HepG2 (cell line): ENCODE results near the gene PRR19. TPM values are rescaled to one million over a fixed set of nuclear protein-coding genes. Genes with fewer than 3 reads are reported as not detected.
A peak's percentile ranks its signal among the peaks of the same experiment; 100 is the strongest.

Experiments used
- CREB1 ChIP-seq, 2 experiments: fragments of 450-650 bp in 1 of 2; IDR thresholded peaks; 2 replicates each; pipeline ENCODE4 v1.6.1; 2016 to 2017; ENCODE audit warnings: control low read depth in 1 of 2, mild to moderate bottlenecking in 1 of 2, missing compliant biosample characterization in 1 of 2, missing genetic modification characterization in 1 of 2
- EED ChIP-seq: sonication (generic); formaldehyde crosslinking; IDR thresholded peaks from 2 replicates; pipeline ENCODE4 v1.5.0; 2020; ENCODE audit warnings: mild to moderate bottlenecking, missing genetic modification reagents
- EP300 ChIP-seq, 3 experiments: sonication (generic) in 1 of 3; formaldehyde crosslinking in 1 of 3; IDR thresholded peaks; 2 replicates each; pipeline versions ENCODE4 v1.5.1 to v1.6.1; 2011 to 2020; ENCODE audit warnings: low read depth in 2 of 3, low read length in 2 of 3, borderline replicate concordance in 1 of 3, improper control_type of control experiment in 1 of 3, mild to moderate bottlenecking in 1 of 3, missing genetic modification reagents in 1 of 3, moderate library complexity in 1 of 3
- HDAC1 ChIP-seq: sonication (generic); formaldehyde crosslinking; IDR thresholded peaks from 2 replicates; pipeline ENCODE4 v1.5.1; 2020; ENCODE audit warnings: mild to moderate bottlenecking, missing genetic modification reagents
- JDP2 ChIP-seq: sonication (generic); formaldehyde crosslinking; IDR thresholded peaks from 2 replicates; pipeline ENCODE4 v1.8.1; 2022; ENCODE audit warnings: missing genetic modification reagents, borderline replicate concordance
- KLF6 ChIP-seq: IDR thresholded peaks from 2 replicates; pipeline ENCODE4 v1.8.0; 2016; ENCODE audit warnings: missing biosample characterization, missing genetic modification reagents
- MAZ ChIP-seq, 2 experiments: sonication (generic) in 1 of 2; formaldehyde crosslinking in 1 of 2; IDR thresholded peaks; 2 replicates each; pipeline versions ENCODE4 v1.5.0 to v1.6.1; 2012 to 2020; ENCODE audit warnings: low read depth in 2 of 2, mild to moderate bottlenecking in 2 of 2, borderline replicate concordance in 1 of 2, improper control_type of control experiment in 1 of 2, low read length in 1 of 2, missing genetic modification reagents in 1 of 2, moderate library complexity in 1 of 2
- POGZ ChIP-seq: sonication (generic); formaldehyde crosslinking; IDR thresholded peaks from 2 replicates; pipeline ENCODE4 v1.4.0; 2020; ENCODE audit warnings: mild to moderate bottlenecking, missing genetic modification reagents
- SP4 ChIP-seq: sonication (generic); formaldehyde crosslinking; IDR thresholded peaks from 2 replicates; pipeline ENCODE4 v1.8.1; 2023; ENCODE audit warnings: mild to moderate bottlenecking, missing genetic modification reagents
- TARDBP ChIP-seq: sonication (generic); formaldehyde crosslinking; IDR thresholded peaks from 2 replicates; pipeline ENCODE4 v1.8.0; 2022; ENCODE audit warnings: mild to moderate bottlenecking, missing genetic modification reagents
- ZFP37 ChIP-seq: sonication (generic); formaldehyde crosslinking; IDR thresholded peaks from 2 replicates; pipeline ENCODE4 v1.4.0; 2020; ENCODE audit warnings: missing genetic modification reagents, borderline replicate concordance
- ZFP82 ChIP-seq: sonication (generic); formaldehyde crosslinking; IDR thresholded peaks from 2 replicates; pipeline ENCODE4 v1.5.1; 2020; ENCODE audit warnings: mild to moderate bottlenecking, missing genetic modification reagents, borderline replicate concordance
- ZNF12 ChIP-seq: sonication (generic); formaldehyde crosslinking; IDR thresholded peaks from 2 replicates; pipeline ENCODE4 v1.5.0; 2020; ENCODE audit warnings: missing genetic modification reagents
- ZNF383 ChIP-seq: sonication (generic); formaldehyde crosslinking; IDR thresholded peaks from 2 replicates; pipeline ENCODE4 v1.4.0; 2020; ENCODE audit warnings: missing genetic modification reagents, mild to moderate bottlenecking, borderline replicate concordance
- ZSCAN21 ChIP-seq: sonication (generic); formaldehyde crosslinking; IDR thresholded peaks from 2 replicates; pipeline ENCODE4 v1.8.0; 2022; ENCODE audit warnings: mild to moderate bottlenecking, missing genetic modification reagents, moderate library complexity, borderline replicate concordance
- polyA plus RNA-seq, 8 experiments: library from polyadenylated mRNA; depleted of rRNA in 3 of 8; stranded (reverse) in 7 of 8; unstranded in 1 of 8; fragments of >200 nt; fragmentation: Illumina TruSeq in 4 of 8; extraction: Trizol in 4 of 8; gene quantifications; 2 replicates each; pipeline versions ENCODE4 v1.2.1 to v1.2.3, GENCODE V29; 2011 to 2016; ENCODE audit warnings: low read depth in 4 of 8, missing spikeins in 1 of 8, mixed read lengths in 1 of 8; ENCODE audit not compliant: insufficient read depth in 1 of 8
- total RNA-seq, 5 experiments: library from RNA; depleted of rRNA; stranded (reverse); fragments of >200 nt; fragmentation: Illumina TruSeq; extraction: Trizol; gene quantifications; 2 replicates each; pipeline ENCODE4 v1.2.3, GENCODE V29; 2016; ENCODE audit warnings: low read depth in 1 of 5
- TF ChIP-seq, protein P1 (sequence below): sonication (generic); formaldehyde crosslinking; IDR thresholded peaks from 2 replicates; pipeline ENCODE4 v1.5.0; 2020; ENCODE audit warnings: mild to moderate bottlenecking, missing genetic modification reagents
- TF ChIP-seq, protein P2 (sequence below): sonication (generic); formaldehyde crosslinking; IDR thresholded peaks from 2 replicates; pipeline ENCODE4 v1.8.0; 2022; ENCODE audit warnings: mild to moderate bottlenecking, missing genetic modification reagents, moderate library complexity
- TF ChIP-seq, protein P3 (sequence below): sonication (generic); formaldehyde crosslinking; IDR thresholded peaks from 2 replicates; pipeline ENCODE4 v1.4.0; 2020; ENCODE audit warnings: mild to moderate bottlenecking, missing genetic modification reagents
- TF ChIP-seq, protein P4 (sequence below): sonication (generic); formaldehyde crosslinking; IDR thresholded peaks from 2 replicates; pipeline ENCODE4 v1.4.0; 2020; ENCODE audit warnings: missing genetic modification reagents, borderline replicate concordance
- TF ChIP-seq, protein P5 (sequence below): fragments of 450-650 bp; IDR thresholded peaks from 2 replicates; pipeline ENCODE4 v1.6.1; 2016

PRR19 gene
- total and polyA plus RNA-seq, 2 of the 13 experiments (the other 11 are each of a cell fraction or from before 2014, with no cell fraction given), result 0.21 to 0.33 TPM

DNA sequence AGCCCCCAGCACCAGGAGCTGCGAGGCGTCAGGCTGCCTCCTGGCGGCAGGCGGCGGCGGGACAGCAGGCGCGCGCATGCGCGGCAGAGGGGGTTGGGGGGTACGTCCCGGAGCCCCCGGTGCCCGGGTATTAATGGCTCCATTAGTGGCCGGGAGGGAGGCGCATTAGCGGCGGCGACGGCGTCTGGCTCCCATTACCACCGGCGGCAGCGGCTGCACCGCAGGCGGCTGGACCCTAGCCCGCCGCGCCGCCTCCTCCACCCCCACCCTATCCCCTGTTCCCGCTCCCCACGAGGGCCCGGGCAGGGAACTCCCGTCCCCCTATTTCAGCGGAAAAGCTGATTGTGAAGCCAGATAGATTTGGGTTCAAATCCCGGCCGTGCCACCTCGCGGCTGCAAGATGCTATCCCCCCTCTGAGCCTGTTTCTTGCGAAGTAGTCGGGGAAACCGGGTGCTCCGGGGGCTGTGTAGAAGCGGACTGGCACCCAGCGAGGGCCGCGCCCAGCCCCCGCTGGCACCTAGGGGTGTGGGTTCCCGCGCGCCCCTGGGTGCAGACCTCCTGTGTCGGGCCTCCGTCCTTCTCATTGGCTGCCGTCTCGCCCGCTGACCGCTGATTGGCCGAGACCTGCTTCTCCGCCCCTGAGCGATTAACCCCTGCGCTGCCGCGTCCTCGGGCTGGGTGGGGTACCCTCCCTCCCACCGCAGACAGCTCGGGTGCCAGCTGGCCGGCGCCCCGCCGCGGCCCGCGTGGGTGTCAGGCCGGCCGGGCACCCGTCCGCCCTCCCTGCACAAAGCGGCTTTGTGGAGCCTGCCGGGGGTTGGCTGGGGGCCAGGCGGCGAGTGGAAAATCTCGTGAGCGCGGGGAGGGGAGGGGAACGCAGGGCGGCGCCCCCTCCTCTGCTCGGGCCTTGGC is 21.8 kb upstream of the PRR19 start (continued):
- TF ChIP-seq, protein P1, sequence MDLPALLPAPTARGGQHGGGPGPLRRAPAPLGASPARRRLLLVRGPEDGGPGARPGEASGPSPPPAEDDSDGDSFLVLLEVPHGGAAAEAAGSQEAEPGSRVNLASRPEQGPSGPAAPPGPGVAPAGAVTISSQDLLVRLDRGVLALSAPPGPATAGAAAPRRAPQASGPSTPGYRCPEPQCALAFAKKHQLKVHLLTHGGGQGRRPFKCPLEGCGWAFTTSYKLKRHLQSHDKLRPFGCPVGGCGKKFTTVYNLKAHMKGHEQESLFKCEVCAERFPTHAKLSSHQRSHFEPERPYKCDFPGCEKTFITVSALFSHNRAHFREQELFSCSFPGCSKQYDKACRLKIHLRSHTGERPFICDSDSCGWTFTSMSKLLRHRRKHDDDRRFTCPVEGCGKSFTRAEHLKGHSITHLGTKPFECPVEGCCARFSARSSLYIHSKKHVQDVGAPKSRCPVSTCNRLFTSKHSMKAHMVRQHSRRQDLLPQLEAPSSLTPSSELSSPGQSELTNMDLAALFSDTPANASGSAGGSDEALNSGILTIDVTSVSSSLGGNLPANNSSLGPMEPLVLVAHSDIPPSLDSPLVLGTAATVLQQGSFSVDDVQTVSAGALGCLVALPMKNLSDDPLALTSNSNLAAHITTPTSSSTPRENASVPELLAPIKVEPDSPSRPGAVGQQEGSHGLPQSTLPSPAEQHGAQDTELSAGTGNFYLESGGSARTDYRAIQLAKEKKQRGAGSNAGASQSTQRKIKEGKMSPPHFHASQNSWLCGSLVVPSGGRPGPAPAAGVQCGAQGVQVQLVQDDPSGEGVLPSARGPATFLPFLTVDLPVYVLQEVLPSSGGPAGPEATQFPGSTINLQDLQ (CRISPR knock-in tag), result no peak
- TF ChIP-seq JDP2 (CRISPR knock-in tag), result no peak
- TF ChIP-seq, protein P2, sequence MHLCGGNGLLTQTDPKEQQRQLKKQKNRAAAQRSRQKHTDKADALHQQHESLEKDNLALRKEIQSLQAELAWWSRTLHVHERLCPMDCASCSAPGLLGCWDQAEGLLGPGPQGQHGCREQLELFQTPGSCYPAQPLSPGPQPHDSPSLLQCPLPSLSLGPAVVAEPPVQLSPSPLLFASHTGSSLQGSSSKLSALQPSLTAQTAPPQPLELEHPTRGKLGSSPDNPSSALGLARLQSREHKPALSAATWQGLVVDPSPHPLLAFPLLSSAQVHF, result no peak
- no peak; the same call in 1 of the 2 replicates for TF ChIP-seq EED (CRISPR knock-in tag)
- peak; percentile 87; the same call in 1 of the 2 replicates for TF ChIP-seq ZFP82 (CRISPR knock-in tag)
- peak; percentile 69; the same call in 1 of the 2 replicates for TF ChIP-seq HDAC1 (CRISPR knock-in tag)
- TF ChIP-seq ZSCAN21 (CRISPR knock-in tag), result peak; percentile 50; the same call in 1 of the 2 replicates
- TF ChIP-seq EP300 (IDR thresholded peaks at IDR 0.05; ENCODE audit: low read depth in 2 of 2, low read length in 2 of 2), result no peak
- TF ChIP-seq EP300 (CRISPR knock-in tag; IDR thresholded peaks at IDR 0.05; ENCODE audit: borderline replicate concordance), result no peak
- peak; percentile 84 for TF ChIP-seq MAZ (IDR thresholded peaks at IDR 0.05; ENCODE audit: borderline replicate concordance, low read depth, low read length)
- peak; percentile 51 for TF ChIP-seq MAZ (CRISPR knock-in tag; IDR thresholded peaks at IDR 0.05; ENCODE audit: low read depth)
- TF ChIP-seq TARDBP (CRISPR knock-in tag), result 0 out of 2 replicates have a peak, but pooled peaks have one; percentile 36
- TF ChIP-seq KLF6 (CRISPR knock-in tag), result no peak
- TF ChIP-seq, protein P3, sequence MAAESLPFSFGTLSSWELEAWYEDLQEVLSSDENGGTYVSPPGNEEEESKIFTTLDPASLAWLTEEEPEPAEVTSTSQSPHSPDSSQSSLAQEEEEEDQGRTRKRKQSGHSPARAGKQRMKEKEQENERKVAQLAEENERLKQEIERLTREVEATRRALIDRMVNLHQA (CRISPR knock-in tag), result no peak
- peak; percentile 54; the same call in 1 of the 2 replicates for TF ChIP-seq POGZ (CRISPR knock-in tag)
- peak; percentile 56; the same call in 1 of the 2 replicates for TF ChIP-seq SP4 (CRISPR knock-in tag)
- no peak for TF ChIP-seq ZNF383
- TF ChIP-seq ZFP37 (CRISPR knock-in tag), result no peak
- TF ChIP-seq, protein P4, sequence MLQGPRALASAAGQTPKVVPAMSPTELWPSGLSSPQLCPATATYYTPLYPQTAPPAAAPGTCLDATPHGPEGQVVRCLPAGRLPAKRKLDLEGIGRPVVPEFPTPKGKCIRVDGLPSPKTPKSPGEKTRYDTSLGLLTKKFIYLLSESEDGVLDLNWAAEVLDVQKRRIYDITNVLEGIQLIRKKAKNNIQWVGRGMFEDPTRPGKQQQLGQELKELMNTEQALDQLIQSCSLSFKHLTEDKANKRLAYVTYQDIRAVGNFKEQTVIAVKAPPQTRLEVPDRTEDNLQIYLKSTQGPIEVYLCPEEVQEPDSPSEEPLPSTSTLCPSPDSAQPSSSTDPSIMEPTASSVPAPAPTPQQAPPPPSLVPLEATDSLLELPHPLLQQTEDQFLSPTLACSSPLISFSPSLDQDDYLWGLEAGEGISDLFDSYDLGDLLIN (CRISPR knock-in tag), result peak; percentile 80; the same call in 1 of the 2 replicates
- peak; percentile 34; the same call in 1 of the 2 replicates for TF ChIP-seq CREB1 (IDR thresholded peaks at IDR 0.05)
- no peak for TF ChIP-seq CREB1 (CRISPR knock-in tag; IDR thresholded peaks at IDR 0.05)
- TF ChIP-seq, protein P5, sequence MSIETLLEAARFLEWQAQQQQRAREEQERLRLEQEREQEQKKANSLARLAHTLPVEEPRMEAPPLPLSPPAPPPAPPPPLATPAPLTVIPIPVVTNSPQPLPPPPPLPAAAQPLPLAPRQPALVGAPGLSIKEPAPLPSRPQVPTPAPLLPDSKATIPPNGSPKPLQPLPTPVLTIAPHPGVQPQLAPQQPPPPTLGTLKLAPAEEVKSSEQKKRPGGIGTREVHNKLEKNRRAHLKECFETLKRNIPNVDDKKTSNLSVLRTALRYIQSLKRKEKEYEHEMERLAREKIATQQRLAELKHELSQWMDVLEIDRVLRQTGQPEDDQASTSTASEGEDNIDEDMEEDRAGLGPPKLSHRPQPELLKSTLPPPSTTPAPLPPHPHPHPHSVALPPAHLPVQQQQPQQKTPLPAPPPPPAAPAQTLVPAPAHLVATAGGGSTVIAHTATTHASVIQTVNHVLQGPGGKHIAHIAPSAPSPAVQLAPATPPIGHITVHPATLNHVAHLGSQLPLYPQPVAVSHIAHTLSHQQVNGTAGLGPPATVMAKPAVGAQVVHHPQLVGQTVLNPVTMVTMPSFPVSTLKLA, result no peak
- no peak for TF ChIP-seq ZNF12
